HEK293 (cell line): ENCODE results near the gene NGB.

Experiments used
- CTCF ChIA-PET: fragments of 350-600 bp; formaldehyde crosslinking; extraction: SDS; loops from one replicate; lab custom pipeline; 2021; ENCODE audit warnings: antibody characterized with exemption; lab: Yijun Ruan, JAX
- POLR2A ChIA-PET: fragments of 300-600 bp; formaldehyde crosslinking; extraction: SDS; loops from one replicate; lab custom pipeline; 2020; ENCODE audit warnings: antibody characterized with exemption, inconsistent platforms; lab: Yijun Ruan, JAX
- H3K27ac ChIP-seq: fragments of 200-500 bp; sonication (Bioruptor generic); 2 replicates; pipeline ENCODE4 v1.5.1; 2014; ENCODE audit warnings: low read depth, low read length, control low read depth, inconsistent platforms; ENCODE audit errors: extremely low read depth
- H3K36me3 ChIP-seq, 2 experiments: fragments of 200-500 bp in 1 of 2; sonication (Bioruptor generic) in 1 of 2; 1 replicate in 1 of 2; 2 replicates in 1 of 2; pipeline ENCODE4 v1.5.1; 2014 to 2017; ENCODE audit warnings: inconsistent platforms in 2 of 2, low read length in 2 of 2; ENCODE audit not compliant: control insufficient read depth in 2 of 2, insufficient read depth in 1 of 2
- H3K4me1 ChIP-seq: fragments of 200-500 bp; sonication (Bioruptor generic); 2 replicates; pipeline ENCODE4 v1.5.1; 2014; ENCODE audit warnings: mild to moderate bottlenecking, low read length, inconsistent platforms; ENCODE audit not compliant: control insufficient read depth, insufficient read depth
- H3K4me3 ChIP-seq: 2 replicates; pipeline ENCODE4 v1.5.1; 2011; ENCODE audit warnings: low read depth, mild to moderate bottlenecking, control low read depth, low read length, moderate library complexity
- H3K9me3 ChIP-seq: fragments of 200-500 bp; sonication (Bioruptor generic); 2 replicates; pipeline ENCODE4 v1.5.1; 2014; ENCODE audit warnings: low read depth, low read length, inconsistent platforms; ENCODE audit not compliant: control insufficient read depth, insufficient read depth
- HOXD13 ChIP-seq: sonication (generic); formaldehyde crosslinking; IDR thresholded peaks from 2 replicates; pipeline ENCODE4 v1.8.0; 2022; ENCODE audit warnings: missing genetic modification reagents, borderline replicate concordance
- KLF1 ChIP-seq: fragments of 450-650 bp; formaldehyde crosslinking; IDR thresholded peaks from 2 replicates; pipeline ENCODE4 v1.5.1; 2016; ENCODE audit warnings: missing biosample characterization, missing genetic modification characterization
- PRDM4 ChIP-seq: fragments of 450-650 bp; formaldehyde crosslinking; IDR thresholded peaks from 2 replicates; pipeline ENCODE4 v1.5.1; 2017; ENCODE audit warnings: missing biosample characterization, missing genetic modification characterization
- SP2 ChIP-seq: fragments of 450-650 bp; formaldehyde crosslinking; IDR thresholded peaks from 2 replicates; pipeline ENCODE4 v1.5.1; 2016; ENCODE audit warnings: missing biosample characterization, missing genetic modification characterization
- SP3 ChIP-seq: fragments of 450-650 bp; formaldehyde crosslinking; IDR thresholded peaks from 2 replicates; pipeline ENCODE4 v1.5.1; 2016; ENCODE audit warnings: missing biosample characterization, missing genetic modification characterization
- ZFP41 ChIP-seq: fragments of 450-650 bp; formaldehyde crosslinking; IDR thresholded peaks from 2 replicates; pipeline ENCODE4 v1.5.1; 2016; ENCODE audit warnings: missing biosample characterization, missing genetic modification characterization, borderline replicate concordance
- ZFP69B ChIP-seq: fragments of 450-650 bp; formaldehyde crosslinking; IDR thresholded peaks from 2 replicates; pipeline ENCODE4 v1.5.1; 2016; ENCODE audit warnings: missing biosample characterization, missing genetic modification characterization
- ZNF140 ChIP-seq: fragments of 450-650 bp; formaldehyde crosslinking; IDR thresholded peaks from 2 replicates; pipeline ENCODE4 v1.5.1; 2016; ENCODE audit warnings: missing biosample characterization, missing genetic modification characterization
- ZNF174 ChIP-seq: fragments of 450-650 bp; formaldehyde crosslinking; IDR thresholded peaks from 2 replicates; pipeline ENCODE4 v1.5.0; 2017; ENCODE audit warnings: missing biosample characterization, mild to moderate bottlenecking, missing genetic modification characterization
- ZNF18 ChIP-seq: fragments of 450-650 bp; formaldehyde crosslinking; IDR thresholded peaks from 2 replicates; pipeline ENCODE4 v1.5.1; 2016; ENCODE audit warnings: missing biosample characterization, missing genetic modification characterization
- ZNF184 ChIP-seq: fragments of 450-650 bp; IDR thresholded peaks from 2 replicates; pipeline ENCODE4 v1.5.1; 2018; ENCODE audit warnings: missing biosample characterization, mild to moderate bottlenecking, missing genetic modification characterization
- ZNF221 ChIP-seq: fragments of 450-650 bp; formaldehyde crosslinking; IDR thresholded peaks from 2 replicates; pipeline ENCODE4 v1.5.1; 2017; ENCODE audit warnings: missing biosample characterization, missing genetic modification characterization, borderline replicate concordance
- ZNF24 ChIP-seq: fragments of 450-650 bp; formaldehyde crosslinking; IDR thresholded peaks from 2 replicates; pipeline ENCODE4 v1.5.1; 2016; ENCODE audit warnings: missing biosample characterization, missing genetic modification characterization
- ZNF280D ChIP-seq: fragments of 450-650 bp; formaldehyde crosslinking; IDR thresholded peaks from 2 replicates; pipeline ENCODE4 v1.5.1; 2016; ENCODE audit warnings: missing biosample characterization, missing genetic modification characterization
- ZNF324 ChIP-seq: fragments of 450-650 bp; formaldehyde crosslinking; IDR thresholded peaks from 2 replicates; pipeline ENCODE4 v1.5.1; 2016; ENCODE audit warnings: missing biosample characterization, missing genetic modification characterization
- ZNF404 ChIP-seq: fragments of 450-650 bp; formaldehyde crosslinking; IDR thresholded peaks from 2 replicates; pipeline ENCODE4 v1.5.1; 2017; ENCODE audit warnings: missing biosample characterization, missing genetic modification characterization
- ZNF433 ChIP-seq: fragments of 450-650 bp; formaldehyde crosslinking; IDR thresholded peaks from 2 replicates; pipeline ENCODE4 v1.5.1; 2016; ENCODE audit warnings: missing biosample characterization, missing genetic modification characterization, low read depth
- ZNF488 ChIP-seq: fragments of 450-650 bp; formaldehyde crosslinking; IDR thresholded peaks from 2 replicates; pipeline ENCODE4 v1.5.1; 2016; ENCODE audit warnings: missing biosample characterization, missing genetic modification characterization
- ZNF501 ChIP-seq: fragments of 450-650 bp; formaldehyde crosslinking; IDR thresholded peaks from 2 replicates; pipeline ENCODE4 v1.5.1; 2016; ENCODE audit warnings: missing biosample characterization, missing genetic modification characterization
- ZNF530 ChIP-seq: fragments of 450-650 bp; formaldehyde crosslinking; IDR thresholded peaks from 2 replicates; pipeline ENCODE4 v1.5.1; 2016; ENCODE audit warnings: low read depth, missing biosample characterization, missing genetic modification characterization
- ZNF571 ChIP-seq: fragments of 450-650 bp; formaldehyde crosslinking; IDR thresholded peaks from 2 replicates; pipeline ENCODE4 v1.5.0; 2017; ENCODE audit warnings: missing biosample characterization, missing genetic modification characterization
- ZNF623 ChIP-seq: fragments of 450-650 bp; formaldehyde crosslinking; IDR thresholded peaks from 2 replicates; pipeline ENCODE4 v1.5.1; 2016; ENCODE audit warnings: missing biosample characterization, missing genetic modification characterization
- ZNF670 ChIP-seq: fragments of 450-650 bp; formaldehyde crosslinking; IDR thresholded peaks from 2 replicates; pipeline ENCODE4 v1.5.1; 2016; ENCODE audit warnings: missing biosample characterization, missing genetic modification characterization, low read depth
- ZNF76 ChIP-seq: fragments of 450-650 bp; formaldehyde crosslinking; IDR thresholded peaks from 2 replicates; pipeline ENCODE4; 2016; ENCODE audit warnings: low read depth, missing biosample characterization, missing genetic modification characterization, borderline replicate concordance
- ZNF777 ChIP-seq: fragments of 450-650 bp; formaldehyde crosslinking; IDR thresholded peaks from 2 replicates; pipeline ENCODE4 v1.5.1; 2017; ENCODE audit warnings: missing biosample characterization, missing genetic modification characterization, borderline replicate concordance
- ZNF792 ChIP-seq: fragments of 450-650 bp; formaldehyde crosslinking; IDR thresholded peaks from 2 replicates; pipeline ENCODE4 v1.5.1; 2016; ENCODE audit warnings: missing biosample characterization, missing genetic modification characterization
- ZSCAN23 ChIP-seq: fragments of 450-650 bp; formaldehyde crosslinking; IDR thresholded peaks from 2 replicates; pipeline ENCODE4 v1.5.1; 2016; ENCODE audit warnings: missing biosample characterization, missing genetic modification characterization
- ZXDB ChIP-seq: fragments of 450-650 bp; formaldehyde crosslinking; IDR thresholded peaks from 2 replicates; pipeline ENCODE4 v1.5.1; 2016; ENCODE audit warnings: missing biosample characterization, missing genetic modification characterization

The NGB gene

GRCh38 chr14:77259025-77259715 lies 11.8 kb downstream of the NGB start (continued):
- no peak for TF ChIP-seq ZNF404 (tag by site-specific recombination)
- no peak for TF ChIP-seq ZFP41 (tag by site-specific recombination)
- TF ChIP-seq ZNF184 = no peak
- TF ChIP-seq ZNF18 (tag by site-specific recombination) = no peak
- no peak for TF ChIP-seq KLF1 (tag by site-specific recombination)
- TF ChIP-seq ZNF24 (tag by site-specific recombination) = no peak
- TF ChIP-seq ZNF140 (tag by site-specific recombination) = no peak

GRCh38 chr14:77258566-77258965 lies 12.4 kb downstream of the NGB start:
- CTCF ChIA-PET = interaction anchor here (0.7 kb wide), 1 partner anchor 95 kb away, joined by 3 read pairs; no protein-coding TSS in a partner anchor

GRCh38 chr14:77257700-77258099 lies 13.3 kb downstream of the NGB start:
- CTCF ChIA-PET = no interaction called here
- POLR2A ChIA-PET = no interaction called here
- no peaks in the 10 kb centered on the region for H3K4me1 ChIP-seq
- TF ChIP-seq PRDM4 (no peak), ZNF488 (tag by site-specific recombination) (no peak), ZNF433 (tag by site-specific recombination) (no peak), ZNF280D (tag by site-specific recombination) (no peak), ZFP69B (no peak), ZNF174 (tag by site-specific recombination) (no peak), HOXD13 (no peak), ZXDB (tag by site-specific recombination) (no peak), ZNF777 (tag by site-specific recombination) (no peak), ZSCAN23 (tag by site-specific recombination) (no peak), SP3 (no peak), SP2 (tag by site-specific recombination) (no peak), ZNF501 (no peak), ZNF792 (tag by site-specific recombination) (no peak), ZNF623 (tag by site-specific recombination) (no peak), ZNF530 (tag by site-specific recombination) (no peak), ZNF221 (tag by site-specific recombination) (no peak)

More at GRCh38 chr14:77258566-77258965, 12.4 kb downstream of the NGB start:
- no peaks in the 10 kb centered on the region for H3K4me1 ChIP-seq
- no peak for TF ChIP-seq ZNF324 (tag by site-specific recombination)
- no peak for TF ChIP-seq ZNF670 (tag by site-specific recombination)
- no peak for TF ChIP-seq ZNF76 (tag by site-specific recombination)
- no peak for TF ChIP-seq ZNF571
- no peak overlapping the region for H3K4me3 ChIP-seq
- H3K27ac ChIP-seq = no peak overlapping the region
- H3K9me3 ChIP-seq = no peaks in the 10 kb centered on the region
- POLR2A ChIA-PET = no interaction called here
- H3K36me3 ChIP-seq = no peaks in the 10 kb centered on the region

More at GRCh38 chr14:77257700-77258099, 13.3 kb downstream of the NGB start:
- H3K4me3 ChIP-seq = no peak overlapping the region
- H3K27ac ChIP-seq = no peak overlapping the region
- no peaks in the 10 kb centered on the region for H3K9me3 ChIP-seq
- no peaks in the 10 kb centered on the region for H3K36me3 ChIP-seq
